Prostate gland (tissue), 2 donors: ENCODE results near the gene PAX5.

Experiments
- CTCF ChIP-seq, 4 experiments: fragments of 200-600 bp in 2 of 4; fragments of 450-650 bp in 2 of 4; sonication (generic) in 2 of 4; IDR thresholded peaks; 1 replicate in 3 of 4; 2 replicates in 1 of 4; pipeline ENCODE4 v1.5.1; 2016 to 2019; ENCODE audit warnings: antibody characterized with exemption in 4 of 4, mild to moderate bottlenecking in 2 of 4, moderate library complexity in 2 of 4
- POLR2AphosphoS5 ChIP-seq: sonication (generic); formaldehyde crosslinking; IDR thresholded peaks from one replicate; pipeline ENCODE4 v1.6.1; 2017; ENCODE audit warnings: antibody characterized with exemption

GRCh38 chr9:36788534-36788933 is 245.5 kb downstream of the PAX5 start:
- TF ChIP-seq CTCF (IDR thresholded peaks at IDR 0.05) (no peak), POLR2AphosphoS5 (no peak)
